Stimulated activated CD4-positive, alpha-beta T cell treated with anti-CD3 and anti-CD28 coated beads, Interleukin-4, amount 100 ng/mL, for 48 hours (primary cell): ENCODE results near the gene ENOX1.

Experiments
- DNase-seq, 2 donors: peaks; one replicate each; pipeline ENCODE4 v3.0.0-alpha.2; 2020; ENCODE audit warnings: low read depth in 2 of 2

The ENOX1 gene

DNA sequence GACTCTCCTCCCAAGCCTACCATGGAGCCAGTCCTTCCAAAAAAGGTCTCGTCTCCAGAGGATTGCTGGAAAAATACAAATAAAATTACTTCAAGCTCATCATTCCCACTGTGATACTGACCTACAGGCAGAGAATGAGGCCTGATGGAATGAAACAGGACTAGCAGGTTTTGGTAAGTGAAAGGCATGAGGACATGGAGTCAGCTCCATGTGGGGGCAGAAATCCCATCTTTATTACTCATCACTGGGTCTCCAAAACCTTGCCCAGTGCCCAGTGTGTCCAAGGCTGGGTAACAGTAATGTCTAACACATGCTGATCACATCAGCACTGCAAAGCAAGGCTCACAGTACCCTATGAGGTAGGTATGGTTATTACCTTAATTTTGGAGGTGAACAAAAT is 528.0 kb downstream of the ENOX1 start:
- DNase-seq = no peak

DNA sequence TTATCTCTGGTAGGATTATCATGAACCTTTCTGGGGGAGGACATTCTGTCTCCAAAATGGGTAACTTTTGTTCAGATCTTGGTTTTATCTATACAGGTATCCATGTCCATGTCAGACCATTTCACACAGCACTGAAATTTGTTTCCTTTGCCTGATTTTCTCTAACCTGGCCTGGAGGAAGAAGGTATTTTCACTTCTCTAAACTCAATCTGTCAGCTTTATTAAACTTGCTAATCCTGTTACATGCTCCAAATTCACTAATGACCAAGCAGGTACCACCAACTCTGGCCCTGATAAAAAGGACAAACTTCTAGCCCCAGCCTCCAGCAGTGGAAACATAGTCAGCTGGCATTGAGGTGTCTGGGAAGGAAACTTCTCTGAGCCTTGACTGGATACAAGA is 529.0 kb downstream of the ENOX1 start:
- DNase-seq = no peak

DNA sequence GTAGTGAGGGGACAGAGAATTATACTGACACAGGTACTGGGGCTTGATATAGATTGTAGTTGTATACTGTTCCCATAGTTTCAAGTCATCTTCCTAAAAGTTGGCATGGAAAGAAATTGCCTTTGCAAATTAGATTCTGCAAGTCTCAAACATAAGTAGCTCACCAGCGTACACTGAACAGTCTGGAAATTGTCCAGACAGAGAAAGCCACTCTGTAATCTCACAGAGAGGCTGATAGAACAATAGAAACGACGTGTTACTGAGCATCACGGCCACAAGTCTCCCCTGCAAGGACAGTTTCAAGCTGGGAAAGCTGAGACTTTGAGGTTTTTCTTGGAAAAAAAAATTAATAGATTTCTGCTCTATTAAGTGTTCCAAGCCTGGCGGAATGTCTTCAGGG is 534.8 kb downstream of the ENOX1 start:
- DNase-seq = no peak

DNA sequence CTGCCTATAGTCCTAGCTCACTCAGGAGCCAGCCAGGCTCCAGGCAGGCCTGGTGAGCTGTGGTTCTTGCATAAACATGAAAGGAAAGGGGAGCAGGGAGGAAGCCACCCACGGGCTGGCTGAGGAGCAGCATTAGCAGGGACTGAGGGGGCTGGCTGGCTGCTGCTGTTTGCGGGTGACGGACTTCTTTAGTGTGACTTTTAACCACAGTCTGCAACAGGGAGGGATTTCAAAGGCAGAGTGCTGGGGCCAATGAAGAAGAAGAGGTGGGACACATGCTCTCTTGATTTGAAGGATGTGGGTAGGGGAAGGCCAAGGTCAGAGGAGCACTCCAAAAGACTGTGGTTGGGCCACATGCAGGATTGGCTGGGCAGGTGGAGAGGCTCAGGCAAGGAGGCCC is 540.4 kb downstream of the ENOX1 start:
- DNase-seq = no peak

DNA sequence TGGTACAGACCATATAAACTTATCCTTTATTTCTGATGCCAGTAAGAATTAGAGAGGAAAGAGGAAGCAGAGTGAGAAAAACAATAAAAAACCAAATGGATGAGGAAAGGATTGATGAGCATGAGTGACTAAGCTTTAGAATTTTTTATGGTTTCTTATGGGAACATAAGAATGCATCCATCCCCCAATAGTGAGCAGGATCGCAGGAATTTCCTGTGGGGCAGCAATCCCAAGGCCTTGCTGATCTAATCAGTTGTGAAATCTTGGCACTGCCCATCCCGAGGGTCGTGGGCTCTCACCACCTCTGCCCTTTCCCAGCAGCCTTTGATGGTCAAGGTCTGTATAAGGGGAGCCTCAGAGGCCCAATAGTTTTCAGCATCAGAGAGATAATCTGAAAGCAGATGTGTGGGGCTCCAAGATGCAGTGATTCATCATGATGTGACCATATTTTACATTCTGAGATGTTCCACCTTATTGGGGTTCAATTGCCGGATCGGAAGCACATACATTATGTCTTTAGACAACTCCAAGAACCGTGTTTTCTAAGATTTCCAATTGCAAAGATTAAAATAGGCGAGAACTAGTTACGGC is 541.3 kb downstream of the ENOX1 start:
- DNase-seq = no peak

DNA sequence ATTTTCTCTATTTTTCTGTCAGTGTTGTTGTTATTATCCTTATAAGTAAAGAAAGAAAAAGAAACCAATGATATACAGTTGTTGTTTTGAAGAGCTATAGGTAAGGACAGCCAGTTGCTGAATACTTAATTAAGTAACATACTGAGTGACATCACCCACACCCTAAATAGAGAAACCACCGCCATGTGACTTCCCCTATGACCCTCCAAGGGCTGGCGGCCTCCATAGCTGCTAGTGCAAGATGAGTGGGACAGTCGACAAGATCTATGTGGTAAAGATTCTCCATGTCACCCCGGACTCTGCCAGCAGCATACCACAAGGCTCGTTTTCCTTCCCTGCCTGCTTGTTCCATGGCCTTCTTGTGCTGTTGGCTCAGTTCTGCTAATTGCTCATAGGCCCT is 542.3 kb downstream of the ENOX1 start:
- DNase-seq = no peak

DNA sequence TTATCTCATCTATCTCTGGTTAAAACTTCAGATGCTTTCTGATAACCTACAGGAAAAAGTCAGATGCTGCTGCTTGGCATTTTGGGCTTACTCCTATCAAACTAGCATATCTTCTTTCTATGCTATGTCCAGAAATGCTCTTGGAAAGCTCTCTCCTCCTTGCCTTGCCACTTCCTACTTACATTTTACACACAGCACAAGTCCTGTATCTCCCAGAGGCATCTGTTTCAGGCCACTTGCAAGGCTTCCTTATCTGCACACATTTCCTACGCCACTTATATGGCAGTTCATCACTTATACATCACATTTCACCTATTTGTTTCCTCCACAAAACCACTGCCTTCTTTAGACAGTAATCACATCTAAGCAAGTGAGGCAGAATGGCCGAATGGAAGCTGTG is 543.1 kb downstream of the ENOX1 start:
- DNase-seq = no peak

DNA sequence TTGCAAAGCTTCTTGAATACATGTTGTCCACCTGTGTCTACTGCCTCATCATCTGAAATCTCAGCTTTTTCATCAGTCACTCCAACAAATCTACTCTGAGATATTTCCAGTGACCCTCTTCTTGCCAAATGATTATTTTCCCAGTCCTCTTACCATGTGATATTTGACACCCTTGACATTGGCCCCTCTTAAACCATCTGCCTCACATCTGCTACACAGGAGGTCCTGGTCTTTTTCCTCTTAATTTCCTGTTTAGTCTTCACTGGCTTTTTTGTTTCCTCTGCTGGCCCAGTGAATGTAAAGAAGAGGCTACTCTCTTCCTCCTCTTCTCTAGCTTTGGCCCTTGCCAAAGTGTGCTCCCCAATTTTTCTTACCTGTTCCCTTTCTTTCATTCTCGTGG is 544.7 kb downstream of the ENOX1 start:
- DNase-seq = no peak

DNA sequence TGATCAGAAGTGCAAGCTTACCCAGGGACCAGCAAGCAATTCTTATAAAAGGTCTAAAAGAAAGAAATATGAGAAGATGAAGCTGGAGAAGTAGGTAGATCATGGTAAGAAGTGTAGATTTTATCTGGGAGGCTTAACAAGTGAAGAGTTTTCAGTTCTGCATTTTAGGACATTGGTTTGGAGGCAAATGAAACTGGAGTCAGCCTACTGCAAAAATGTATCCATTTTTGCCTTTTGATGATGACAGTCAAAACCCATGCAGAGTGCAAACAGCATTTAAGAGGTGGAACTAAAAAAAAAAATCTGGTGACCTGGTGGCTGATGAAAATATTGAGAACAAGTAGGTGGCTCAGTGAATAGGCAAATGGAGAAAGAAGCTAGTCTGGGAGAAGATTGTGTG is 546.5 kb downstream of the ENOX1 start:
- DNase-seq = no peak

DNA sequence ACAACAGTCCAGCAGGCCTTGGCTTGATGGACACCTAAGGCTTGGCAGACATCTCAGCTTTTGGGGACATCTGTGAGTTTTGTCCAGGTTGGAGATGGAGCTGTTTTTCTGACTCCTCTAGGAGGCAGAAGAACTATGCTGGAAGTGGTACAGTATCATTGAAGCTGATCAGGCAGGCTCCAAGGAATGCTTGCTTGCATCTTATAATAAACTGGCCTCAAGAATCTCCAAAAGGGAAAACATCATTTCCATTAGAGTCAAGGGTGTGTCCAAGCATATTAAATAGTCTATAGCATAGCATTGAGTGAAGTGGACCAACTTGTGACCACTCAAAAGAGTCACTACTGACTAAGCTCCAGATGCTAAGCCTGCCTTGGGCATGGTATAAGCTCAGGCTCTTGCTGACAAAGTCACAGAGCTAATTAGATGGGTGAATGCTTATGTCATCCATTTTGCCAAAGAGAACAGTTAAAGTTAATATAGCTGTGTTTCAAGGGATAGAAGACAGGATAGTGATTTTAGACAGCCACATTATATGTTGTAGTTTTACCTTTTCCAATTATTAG is 547.4 kb downstream of the ENOX1 start:
- no peak for DNase-seq

DNA sequence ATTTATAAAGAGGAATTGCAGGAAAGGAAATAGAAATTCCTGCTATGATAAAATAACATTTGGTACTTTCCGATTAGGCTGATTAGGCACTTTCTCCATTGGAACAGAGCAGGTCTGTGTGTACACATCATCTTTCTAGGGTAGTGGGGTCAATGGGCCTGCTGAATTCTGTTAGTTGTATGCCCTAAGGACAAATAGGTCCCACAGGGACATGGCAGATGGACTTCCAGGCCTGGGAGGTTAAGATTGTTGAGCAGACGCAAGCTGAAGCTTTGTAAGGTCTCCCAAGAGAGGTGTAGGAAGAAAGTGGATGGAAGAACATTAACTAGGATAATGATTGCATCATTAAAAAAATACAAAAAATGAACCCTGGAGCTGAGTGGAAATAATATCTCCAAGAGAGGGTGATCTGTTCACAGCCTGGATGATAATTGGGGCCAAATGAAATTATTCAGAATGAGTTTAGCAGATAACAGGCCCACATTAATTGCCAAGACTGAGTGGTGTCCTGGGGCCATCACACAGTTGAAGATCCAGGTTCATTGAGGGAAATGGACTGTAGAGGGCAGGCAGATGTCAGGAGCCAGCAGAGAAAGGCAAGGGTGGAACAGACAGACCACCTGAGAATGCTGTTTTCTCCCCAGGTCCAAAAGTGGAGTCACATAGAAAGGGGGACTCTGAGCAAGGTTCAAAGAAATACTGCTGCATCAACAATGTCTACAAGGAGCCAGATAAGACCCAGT is 548.3 kb downstream of the ENOX1 start:
- DNase-seq = no peak

DNA sequence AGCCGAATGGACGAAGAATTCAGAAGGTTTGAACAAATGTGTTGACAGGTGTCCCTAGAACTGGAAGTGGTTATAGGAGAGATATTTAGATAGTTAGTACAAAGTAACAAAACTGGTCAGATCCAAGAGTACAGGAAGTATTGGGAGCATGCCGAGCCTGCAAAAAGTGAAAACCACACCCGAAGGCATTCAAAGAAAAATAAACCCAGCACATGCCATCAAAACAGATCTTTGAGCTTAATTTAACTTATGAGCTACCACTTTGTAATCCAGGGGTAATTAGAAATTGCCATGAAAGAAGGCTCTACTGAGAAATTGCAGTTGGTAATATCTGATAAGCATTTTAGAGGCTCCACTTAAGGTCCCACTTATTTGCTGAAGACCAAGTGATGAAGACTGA is 549.2 kb downstream of the ENOX1 start:
- DNase-seq = no peak

DNA sequence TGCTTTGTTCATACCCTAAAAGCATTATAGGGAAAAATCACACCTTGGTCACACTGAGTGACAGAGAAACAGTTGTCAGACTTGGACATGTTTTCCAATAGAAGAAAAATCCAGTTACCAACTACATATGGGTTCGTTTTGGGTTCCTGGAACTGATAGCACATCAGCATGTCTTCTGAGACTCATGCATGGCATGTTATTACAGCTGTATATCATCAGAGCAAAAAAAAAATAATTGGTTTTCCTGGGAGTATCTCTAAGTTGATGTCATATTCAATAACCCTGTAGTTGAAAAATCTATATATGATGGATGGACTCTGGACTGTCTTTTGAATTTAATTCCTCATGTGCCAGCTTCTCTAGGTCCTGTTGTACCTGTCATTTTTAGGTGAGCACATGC is 551.7 kb downstream of the ENOX1 start:
- no peak for DNase-seq

DNA sequence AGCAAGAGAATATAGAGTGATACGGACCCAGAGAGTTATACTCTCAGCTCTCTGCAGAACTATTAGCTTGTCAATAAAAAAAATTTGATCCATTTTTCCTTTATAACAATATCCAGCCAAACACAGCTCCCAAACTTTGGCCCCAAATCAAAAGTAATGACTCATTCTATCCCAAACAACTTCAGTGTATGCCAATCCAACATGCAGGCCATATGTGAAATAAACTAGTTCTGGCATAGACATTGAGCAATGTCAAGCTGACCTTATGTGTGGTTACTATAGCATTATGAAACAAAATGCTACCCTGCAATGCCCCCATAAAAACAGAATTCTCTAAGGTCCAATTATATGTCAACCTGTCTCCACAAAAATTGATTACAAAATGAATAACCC is 553.9 kb downstream of the ENOX1 start:
- no peak for DNase-seq

DNA sequence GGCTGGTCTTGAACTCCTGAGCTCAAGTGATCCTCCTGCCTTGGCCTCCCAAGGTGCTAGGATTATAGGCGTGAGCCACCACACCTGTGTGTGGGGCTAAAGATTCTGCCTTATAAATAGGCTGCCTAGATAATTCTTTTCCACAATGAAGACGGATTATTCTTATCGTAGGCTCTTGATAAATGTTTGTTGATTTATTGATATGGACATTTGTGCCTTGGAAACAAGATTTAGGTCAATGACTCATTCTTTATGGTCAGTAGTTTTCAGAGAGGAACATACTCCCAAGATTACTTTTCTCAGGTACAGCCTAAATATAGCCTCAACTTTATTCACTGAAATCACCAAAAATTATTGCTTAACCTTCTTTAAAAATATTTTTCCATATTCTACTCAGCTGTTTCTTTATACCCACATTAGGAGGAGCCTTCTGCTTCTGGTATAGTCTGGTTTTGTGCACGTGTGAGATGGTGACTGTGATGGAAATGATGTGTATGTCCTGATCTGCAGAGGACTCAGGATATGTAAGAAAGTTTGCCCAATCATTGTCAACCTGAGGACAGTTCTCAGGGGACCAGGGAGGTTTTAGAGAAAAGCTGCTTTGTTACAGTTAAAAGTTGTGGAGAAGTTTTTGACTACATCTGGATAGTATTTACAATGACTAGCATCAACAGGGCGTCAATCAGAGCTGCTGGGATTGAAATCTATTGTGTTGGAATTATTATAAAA is 554.5 kb downstream of the ENOX1 start:
- DNase-seq = no peak

DNA sequence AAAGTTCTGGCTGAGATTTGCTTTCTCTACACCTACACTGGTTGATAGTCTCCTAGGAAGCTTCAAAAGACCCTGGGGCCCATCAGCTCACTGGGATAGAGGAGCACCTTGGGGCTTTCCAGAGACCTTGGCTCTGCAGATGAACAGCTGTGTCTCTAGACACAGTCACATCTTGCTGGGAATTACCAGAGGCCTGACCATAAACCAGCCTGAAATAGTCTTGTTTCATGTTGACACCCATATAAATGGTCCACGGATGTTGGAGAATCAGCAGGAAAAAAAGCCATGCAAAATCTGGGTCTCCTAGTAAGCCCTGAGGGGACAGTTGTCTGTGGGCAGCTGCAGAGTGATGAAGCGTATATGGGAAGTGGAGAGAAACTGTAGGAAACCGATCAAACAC is 555.8 kb downstream of the ENOX1 start:
- DNase-seq = no peak

DNA sequence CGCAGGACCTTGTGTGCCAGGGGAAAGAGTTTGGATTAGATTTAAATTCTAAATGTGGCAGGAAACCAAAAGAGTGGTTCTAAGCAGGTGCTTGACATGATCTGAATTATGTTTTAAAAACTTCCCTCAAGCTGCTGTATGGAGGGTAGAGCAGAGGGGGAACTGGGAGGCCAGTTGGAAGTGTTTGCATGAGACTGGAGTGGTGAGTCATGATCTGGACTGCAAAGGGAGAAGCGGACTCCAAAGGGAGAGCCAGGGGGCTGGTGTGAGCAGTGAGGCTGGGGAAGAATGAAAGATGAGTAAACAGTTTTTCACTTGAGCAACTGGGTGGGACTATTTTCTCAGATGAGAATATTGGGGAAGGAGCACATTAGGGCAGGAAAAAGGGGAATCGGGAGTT is 557.3 kb downstream of the ENOX1 start:
- no peak for DNase-seq

DNA sequence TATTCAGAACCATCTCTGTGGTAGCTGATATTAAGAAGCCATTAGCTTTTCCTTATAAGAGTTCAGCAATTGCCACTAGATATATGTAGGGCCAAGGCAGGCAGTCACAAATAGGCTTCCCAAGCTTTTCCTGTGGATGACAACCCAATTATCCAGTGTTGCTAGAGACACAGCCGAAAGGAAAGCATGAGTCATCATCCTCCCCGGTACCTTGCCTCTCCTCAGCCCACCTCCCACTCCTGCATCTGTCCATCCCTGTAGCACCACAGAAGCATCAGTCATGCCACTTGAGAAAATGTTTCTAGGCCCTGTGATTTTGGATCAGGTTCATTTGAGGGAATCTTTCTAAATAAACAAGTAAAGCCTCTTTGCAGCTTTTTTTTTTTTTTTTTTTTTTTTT is 559.1 kb downstream of the ENOX1 start:
- DNase-seq = no peak

DNA sequence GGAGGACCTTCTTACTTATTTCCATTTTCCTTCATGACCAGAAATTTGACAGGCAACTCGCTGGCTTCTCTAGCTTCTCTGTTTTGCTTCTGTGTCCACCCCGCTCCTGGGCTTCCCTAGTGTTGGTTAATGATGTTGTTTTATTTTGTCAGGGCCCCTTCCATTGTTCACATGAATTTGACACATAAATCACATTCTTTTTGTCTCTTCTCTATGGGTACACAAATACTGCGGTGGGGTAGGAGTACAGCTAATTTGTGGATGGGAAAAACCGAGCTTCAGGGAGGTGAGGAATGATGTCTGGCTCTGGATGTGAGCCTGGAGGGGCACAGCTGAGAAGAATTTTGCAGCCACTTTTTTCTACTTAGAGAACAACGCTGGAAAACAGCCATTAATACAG is 563.6 kb downstream of the ENOX1 start:
- no peak for DNase-seq

DNA sequence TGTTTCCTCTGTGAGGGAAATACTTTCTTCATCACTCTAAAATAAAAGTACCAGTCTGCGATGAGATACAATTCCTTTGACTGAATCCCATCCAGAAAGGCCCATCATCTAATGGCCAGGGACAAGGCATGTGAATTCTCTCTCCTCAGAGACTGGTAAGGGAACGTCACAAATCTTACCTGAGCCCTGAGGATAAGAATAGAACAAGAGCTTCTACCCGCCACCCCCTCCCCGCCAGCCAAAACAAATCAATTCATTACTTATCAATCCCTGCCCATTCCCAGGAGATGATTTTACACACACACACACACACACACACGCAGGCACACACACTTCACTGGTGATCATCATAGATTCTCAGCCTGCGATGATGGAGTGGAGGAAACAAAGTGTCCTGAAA is 564.7 kb downstream of the ENOX1 start:
- DNase-seq = no peak

DNA sequence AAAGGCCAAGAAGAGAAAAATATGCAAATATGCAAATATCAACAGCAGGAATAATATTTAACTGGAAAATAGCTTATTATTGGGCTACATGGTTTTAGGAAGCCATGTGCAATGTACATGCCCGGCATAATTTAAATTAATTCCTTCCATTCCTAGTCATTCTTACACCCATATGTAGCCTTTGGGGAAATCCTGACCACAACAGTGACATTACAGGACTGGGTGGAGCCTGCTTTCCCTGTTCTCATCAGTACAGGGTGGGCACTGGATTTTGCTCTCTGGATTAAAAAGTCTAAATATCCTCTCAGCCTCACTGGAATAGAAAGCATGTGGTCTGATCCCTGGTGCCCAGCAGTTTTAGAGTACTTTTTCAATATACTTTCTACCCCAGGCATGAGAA is 565.2 kb downstream of the ENOX1 start:
- no peak for DNase-seq

DNA sequence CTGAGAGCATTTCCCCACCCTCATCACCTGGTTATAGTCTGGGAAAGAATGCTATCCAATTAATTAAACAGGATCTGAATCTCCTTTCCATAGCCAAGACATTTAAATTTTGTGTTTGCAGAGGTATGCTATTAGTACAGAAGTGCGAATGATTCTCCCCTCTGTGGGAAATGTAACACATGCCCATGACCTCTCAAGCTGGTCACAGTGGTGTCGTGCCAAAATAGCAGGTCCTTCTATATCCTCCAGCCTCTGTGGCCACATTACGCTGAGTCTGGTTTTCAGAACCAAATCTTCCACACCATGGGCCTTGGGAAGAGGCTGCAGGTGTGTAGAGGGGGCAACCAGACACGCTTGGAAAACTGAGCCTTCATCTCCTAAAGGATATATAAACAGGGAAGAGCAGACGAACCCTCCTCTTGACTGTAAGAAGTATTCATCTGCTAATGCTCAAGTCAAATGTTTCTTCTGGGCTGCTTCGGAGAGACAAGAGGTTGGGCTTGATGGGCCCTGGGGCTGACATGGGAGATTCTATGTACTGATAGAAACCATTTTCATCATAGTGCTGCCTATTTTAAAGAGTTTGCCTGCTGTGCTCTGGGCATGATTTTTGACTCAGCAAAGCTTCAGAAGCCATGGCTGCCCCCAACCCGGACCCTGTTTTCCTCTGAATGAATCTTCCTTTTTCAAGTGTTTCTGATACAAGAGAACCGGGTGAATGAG is 565.7 kb downstream of the ENOX1 start:
- DNase-seq = no peak
